Sigmoid colon (tissue), 4 donors: ENCODE measurements around the gene PAH.

Source experiments
- CTCF ChIP-seq, 4 experiments: fragments of 450-650 bp in 3 of 4; fragments of 200-600 bp in 1 of 4; IDR thresholded peaks; one replicate each; pipeline ENCODE4 v1.5.1; 2016 to 2019; ENCODE audit warnings: antibody characterized with exemption in 4 of 4, mild to moderate bottlenecking in 3 of 4, moderate library complexity in 2 of 4
- POLR2A ChIP-seq, 2 donors: fragments of 450-650 bp; IDR thresholded peaks; one replicate each; pipeline ENCODE4 v1.6.1; 2016; ENCODE audit warnings: antibody characterized with exemption in 2 of 2, mild to moderate bottlenecking in 2 of 2, moderate library complexity in 2 of 2
- POLR2AphosphoS5 ChIP-seq, 4 donors: sonication (generic); formaldehyde crosslinking; IDR thresholded peaks; one replicate each; pipeline ENCODE4 v1.6.1; 2017; ENCODE audit warnings: antibody characterized with exemption in 4 of 4

DNA sequence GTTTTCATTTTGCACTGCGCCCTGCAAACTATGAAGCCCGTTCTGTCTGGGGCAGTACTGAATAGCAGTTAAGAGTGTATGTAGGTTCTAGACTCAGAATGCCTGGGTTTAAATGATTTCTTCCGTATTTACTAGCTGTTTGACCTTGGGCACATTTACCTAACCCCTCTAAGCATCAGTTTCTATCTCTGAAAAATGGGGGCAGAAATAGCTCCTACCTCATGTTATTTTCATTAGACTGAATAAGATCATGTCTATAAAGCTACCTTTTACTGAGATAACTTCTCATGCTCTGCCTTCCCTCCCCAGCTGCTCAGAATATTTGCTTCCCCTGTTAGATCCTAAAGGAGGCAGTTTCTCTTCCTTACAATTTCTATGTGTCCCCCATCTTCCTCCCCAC is 5.7 kb downstream of the PAH start:
- TF ChIP-seq CTCF (IDR thresholded peaks at IDR 0.05) (no peak), POLR2AphosphoS5 (IDR thresholded peaks at IDR 0.05) (no peak), POLR2A (IDR thresholded peaks at IDR 0.05) (no peak)
